ENCODE data around the gene DIAPH2. TPM values are rescaled to one million over a fixed set of nuclear protein-coding genes. Genes with fewer than 3 reads are reported as not detected.

Gene DIAPH2
- 3.3 to 5.3 TPM (median 4.9 TPM) in 5 replicates for total RNA-seq (2022; extraction: Qiagen RNA extraction; ENCODE audit: low read depth)

GRCh38 chrX:96684339-96685209, at the start of gene DIAPH2:
DIAPH2 (plus strand) TSS chrX:96684842.

GRCh38 chrX:96883608-96884007, 199.0 kb downstream of the DIAPH2 start, which contains the start of gene RPA4:
RPA4 (plus strand) TSS chrX:96883908; CDS start chrX:96884311, 403 bp downstream.

Other genes starting within 250 kb of the DIAPH2 start
- gene RPA4, start 199.1 kb downstream of the DIAPH2 start, total RNA-seq (2022; extraction: Qiagen RNA extraction; ENCODE audit: low read depth), result 0.14 to 0.35 TPM (median 0.27 TPM) in 5 replicates

Data from A549 treated with GW870086 at 1 μM for 4 hours (cell line).